ENCODE measurements around the gene TOMM34. TPM values are rescaled to one million over a fixed set of nuclear protein-coding genes. Genes with fewer than 3 reads are reported as not detected.

Gene TOMM34
- total RNA-seq, 1 donor from 2014 or later: 23.7 TPM

DNA sequence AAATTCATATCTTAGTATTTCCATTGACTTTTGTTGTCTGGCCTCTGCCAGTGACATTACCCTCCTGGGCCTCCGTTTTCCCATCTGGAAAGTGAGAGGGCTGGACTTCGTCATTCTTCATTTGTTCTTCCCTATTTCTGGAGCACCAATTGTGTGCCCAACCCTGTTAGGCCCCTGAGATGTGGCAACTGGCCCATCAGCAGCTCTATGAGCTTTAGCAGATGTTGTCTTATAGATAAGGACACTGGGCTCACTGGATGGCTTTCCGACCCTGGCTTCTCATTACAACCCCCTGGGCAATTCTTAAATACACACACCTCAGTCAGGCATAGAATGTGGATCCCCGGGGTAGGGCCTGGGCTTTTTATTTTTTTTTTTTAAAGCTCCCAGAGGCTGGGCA, 35.7 kb downstream of the TOMM34 start:
- no peak overlapping the region for H3K4me3 Mint-ChIP-seq (ENCODE audit: unreplicated experiment)
- no peaks in the 10 kb centered on the region for H3K27me3 Mint-ChIP-seq (ENCODE audit: unreplicated experiment)
- no peak for DNase-seq (ENCODE audit: extremely low spot score, unreplicated experiment)

DNA sequence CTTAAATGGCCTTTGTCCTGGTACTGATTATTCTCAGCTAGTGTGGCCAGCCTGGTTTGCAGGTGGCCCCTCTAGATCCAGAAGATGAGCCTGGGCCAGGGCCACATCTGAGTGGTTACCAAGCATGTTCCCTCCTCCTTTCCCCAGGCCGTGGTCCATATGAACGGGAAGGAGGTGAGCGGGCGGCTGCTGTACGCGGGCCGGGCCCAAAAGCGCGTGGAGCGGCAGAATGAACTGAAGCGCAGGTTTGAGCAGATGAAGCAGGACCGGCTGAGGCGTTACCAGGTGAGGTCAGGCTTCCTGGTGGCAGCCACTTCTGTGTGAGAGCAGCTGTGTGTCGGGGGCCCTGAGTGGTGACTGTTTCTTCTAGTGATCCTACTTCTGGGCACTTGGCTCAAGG, 38.8 kb downstream of the TOMM34 start:
- Mint-ChIP-seq H3K4me1 (ENCODE audit: unreplicated experiment) (no peaks in the 10 kb centered on the region), H3K36me3 (ENCODE audit: unreplicated experiment) (peaks cover 17% of the 10 kb centered on the region), H3K4me3 (ENCODE audit: unreplicated experiment) (no peak overlapping the region), H3K27me3 (ENCODE audit: unreplicated experiment) (no peaks in the 10 kb centered on the region), H3K27ac (ENCODE audit: unreplicated experiment) (no peak overlapping the region), H3K9me3 (ENCODE audit: unreplicated experiment) (no peaks in the 10 kb centered on the region)
- DNase-seq (ENCODE audit: extremely low spot score, unreplicated experiment): no peak
- TF ChIP-seq, protein P1, sequence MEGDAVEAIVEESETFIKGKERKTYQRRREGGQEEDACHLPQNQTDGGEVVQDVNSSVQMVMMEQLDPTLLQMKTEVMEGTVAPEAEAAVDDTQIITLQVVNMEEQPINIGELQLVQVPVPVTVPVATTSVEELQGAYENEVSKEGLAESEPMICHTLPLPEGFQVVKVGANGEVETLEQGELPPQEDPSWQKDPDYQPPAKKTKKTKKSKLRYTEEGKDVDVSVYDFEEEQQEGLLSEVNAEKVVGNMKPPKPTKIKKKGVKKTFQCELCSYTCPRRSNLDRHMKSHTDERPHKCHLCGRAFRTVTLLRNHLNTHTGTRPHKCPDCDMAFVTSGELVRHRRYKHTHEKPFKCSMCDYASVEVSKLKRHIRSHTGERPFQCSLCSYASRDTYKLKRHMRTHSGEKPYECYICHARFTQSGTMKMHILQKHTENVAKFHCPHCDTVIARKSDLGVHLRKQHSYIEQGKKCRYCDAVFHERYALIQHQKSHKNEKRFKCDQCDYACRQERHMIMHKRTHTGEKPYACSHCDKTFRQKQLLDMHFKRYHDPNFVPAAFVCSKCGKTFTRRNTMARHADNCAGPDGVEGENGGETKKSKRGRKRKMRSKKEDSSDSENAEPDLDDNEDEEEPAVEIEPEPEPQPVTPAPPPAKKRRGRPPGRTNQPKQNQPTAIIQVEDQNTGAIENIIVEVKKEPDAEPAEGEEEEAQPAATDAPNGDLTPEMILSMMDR (IDR thresholded peaks at IDR 0.05): no peak

More for the DNA sequence above, 35.7 kb downstream of the TOMM34 start:
- Mint-ChIP-seq H3K9me3 (ENCODE audit: unreplicated experiment) (no peaks in the 10 kb centered on the region), H3K36me3 (ENCODE audit: unreplicated experiment) (peaks cover 9% of the 10 kb centered on the region), H3K4me1 (ENCODE audit: unreplicated experiment) (no peaks in the 10 kb centered on the region), H3K27ac (ENCODE audit: unreplicated experiment) (no peak overlapping the region)
- TF ChIP-seq, protein P1 (IDR thresholded peaks at IDR 0.05): no peak

DNA sequence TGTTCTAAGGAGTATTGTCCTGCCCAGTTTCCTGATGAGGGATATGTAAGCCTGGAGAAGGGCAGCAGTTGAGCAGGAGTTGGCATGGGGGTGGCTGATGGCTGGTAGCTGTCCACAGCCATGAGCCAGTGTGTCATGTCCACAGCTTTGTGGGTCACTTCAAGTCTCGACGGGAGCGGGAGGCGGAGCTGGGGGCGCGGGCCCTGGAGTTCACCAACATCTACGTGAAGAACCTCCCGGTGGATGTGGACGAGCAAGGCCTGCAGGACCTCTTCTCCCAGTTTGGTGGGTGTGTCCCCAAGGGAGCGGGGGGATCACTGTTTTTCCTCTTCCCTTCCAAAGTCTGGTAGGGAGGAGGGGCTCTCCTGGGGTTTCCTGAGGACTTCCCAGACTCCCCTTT, 41.4 kb downstream of the TOMM34 start:
- H3K27me3 Mint-ChIP-seq (ENCODE audit: unreplicated experiment): no peaks in the 10 kb centered on the region
- H3K36me3 Mint-ChIP-seq (ENCODE audit: unreplicated experiment): peaks cover 16% of the 10 kb centered on the region
- TF ChIP-seq, protein P1 (IDR thresholded peaks at IDR 0.05): no peak
- H3K4me3 Mint-ChIP-seq (ENCODE audit: unreplicated experiment): no peak overlapping the region
- H3K4me1 Mint-ChIP-seq (ENCODE audit: unreplicated experiment): no peaks in the 10 kb centered on the region
- no peak overlapping the region for H3K27ac Mint-ChIP-seq (ENCODE audit: unreplicated experiment)
- no peak for DNase-seq (ENCODE audit: extremely low spot score, unreplicated experiment)
- no peaks in the 10 kb centered on the region for H3K9me3 Mint-ChIP-seq (ENCODE audit: unreplicated experiment)

DNA sequence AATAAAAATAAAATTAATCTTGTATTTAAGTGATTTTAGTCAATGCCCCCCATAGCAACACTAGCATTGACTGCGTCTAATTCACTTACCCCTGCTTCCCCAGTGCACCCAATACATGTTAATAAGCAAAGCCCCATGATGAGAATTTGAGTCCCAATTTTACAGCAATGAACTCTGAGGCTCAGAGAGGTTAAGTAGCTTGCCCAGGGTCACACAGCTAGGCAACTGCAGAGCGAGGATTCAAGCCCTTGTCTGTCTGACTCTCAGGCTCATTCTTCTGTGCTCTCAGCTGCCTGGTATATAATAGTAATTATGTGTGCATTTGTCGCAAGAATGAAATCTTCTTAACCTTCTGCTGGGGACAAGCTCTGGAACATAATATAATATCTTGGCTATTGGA, 41.9 kb downstream of the TOMM34 start:
- no peak overlapping the region for H3K27ac Mint-ChIP-seq (ENCODE audit: unreplicated experiment)
- peaks cover 18% of the 10 kb centered on the region for H3K36me3 Mint-ChIP-seq (ENCODE audit: unreplicated experiment)
- TF ChIP-seq, protein P1 (IDR thresholded peaks at IDR 0.05): no peak
- no peak for DNase-seq (ENCODE audit: extremely low spot score, unreplicated experiment)
- no peak overlapping the region for H3K4me3 Mint-ChIP-seq (ENCODE audit: unreplicated experiment)
- H3K4me1 Mint-ChIP-seq (ENCODE audit: unreplicated experiment): no peaks in the 10 kb centered on the region
- no peaks in the 10 kb centered on the region for H3K9me3 Mint-ChIP-seq (ENCODE audit: unreplicated experiment)
- H3K27me3 Mint-ChIP-seq (ENCODE audit: unreplicated experiment): no peaks in the 10 kb centered on the region

DNA sequence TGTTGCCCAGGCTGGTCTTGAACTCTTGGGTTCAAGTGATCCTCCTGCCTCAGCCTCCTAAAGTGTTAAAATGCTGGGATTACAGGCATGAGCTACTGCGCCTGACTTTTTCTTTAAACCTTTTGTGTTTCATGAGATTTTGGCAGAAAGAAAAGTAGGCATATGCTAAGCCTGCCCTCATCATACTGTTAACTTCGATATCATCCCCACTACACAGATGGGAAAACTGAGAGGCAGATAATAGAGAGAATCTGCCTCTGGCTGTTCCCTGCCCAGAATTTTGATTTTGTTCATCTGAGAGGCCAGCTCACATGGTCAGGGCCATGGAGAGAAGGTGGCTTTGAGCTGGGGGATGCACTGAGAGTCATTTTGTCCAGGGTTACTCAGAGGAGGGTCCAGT, 42.8 kb downstream of the TOMM34 start:
- DNase-seq (ENCODE audit: extremely low spot score, unreplicated experiment): no peak
- Mint-ChIP-seq H3K4me3 (ENCODE audit: unreplicated experiment) (no peak overlapping the region), H3K36me3 (ENCODE audit: unreplicated experiment) (peaks cover 22% of the 10 kb centered on the region), H3K27ac (ENCODE audit: unreplicated experiment) (no peak overlapping the region), H3K9me3 (ENCODE audit: unreplicated experiment) (no peaks in the 10 kb centered on the region), H3K4me1 (ENCODE audit: unreplicated experiment) (no peaks in the 10 kb centered on the region), H3K27me3 (ENCODE audit: unreplicated experiment) (no peaks in the 10 kb centered on the region)
- TF ChIP-seq, protein P1 (IDR thresholded peaks at IDR 0.05): no peak

Data from osteocyte (in vitro differentiated cells).